HG03097 (cell line): Measurements from ENCODE around the gene C14orf132.

Experiments used
- ATAC-seq: cut with Tn5 transposase; IDR thresholded peaks from one replicate; pipeline ENCODE4 v1.9.1; 2021; ENCODE audit not compliant: unreplicated experiment, low FRiP score

C14orf132 gene

DNA sequence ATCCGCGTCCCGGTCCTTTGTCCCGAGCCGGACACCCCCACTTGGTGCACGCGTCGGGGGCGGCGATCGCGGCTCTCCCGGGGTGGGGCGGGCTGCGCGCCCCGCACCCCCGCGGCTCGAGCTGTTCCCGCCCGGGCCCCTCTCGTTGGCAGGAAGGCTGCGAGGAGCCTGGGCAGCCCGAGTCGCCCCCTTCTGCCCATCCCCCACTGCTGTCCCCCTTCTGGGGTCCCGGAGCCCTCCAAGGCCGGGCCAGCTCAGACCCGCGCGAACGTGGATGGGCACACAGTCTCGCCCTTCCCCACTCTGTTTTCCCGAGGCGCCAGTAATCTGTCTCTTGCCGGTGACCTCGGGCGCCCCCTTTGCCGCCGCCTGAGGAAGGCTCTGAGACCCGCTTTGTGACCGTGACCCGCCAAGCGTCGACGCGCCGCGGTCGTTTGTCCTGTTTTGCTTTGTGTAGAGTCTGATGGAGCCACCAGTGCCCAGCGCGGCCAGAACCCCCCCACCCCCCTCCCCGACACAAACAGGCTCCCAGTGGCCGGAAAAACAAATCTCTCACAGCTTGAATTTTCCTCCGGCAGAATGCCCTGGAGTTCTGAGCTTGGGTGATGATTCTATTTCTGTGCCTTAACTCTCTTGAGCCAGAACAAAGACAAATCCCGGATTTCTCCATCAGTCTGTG, 610 bp downstream of the C14orf132 start:
- no peak for ATAC-seq

DNA sequence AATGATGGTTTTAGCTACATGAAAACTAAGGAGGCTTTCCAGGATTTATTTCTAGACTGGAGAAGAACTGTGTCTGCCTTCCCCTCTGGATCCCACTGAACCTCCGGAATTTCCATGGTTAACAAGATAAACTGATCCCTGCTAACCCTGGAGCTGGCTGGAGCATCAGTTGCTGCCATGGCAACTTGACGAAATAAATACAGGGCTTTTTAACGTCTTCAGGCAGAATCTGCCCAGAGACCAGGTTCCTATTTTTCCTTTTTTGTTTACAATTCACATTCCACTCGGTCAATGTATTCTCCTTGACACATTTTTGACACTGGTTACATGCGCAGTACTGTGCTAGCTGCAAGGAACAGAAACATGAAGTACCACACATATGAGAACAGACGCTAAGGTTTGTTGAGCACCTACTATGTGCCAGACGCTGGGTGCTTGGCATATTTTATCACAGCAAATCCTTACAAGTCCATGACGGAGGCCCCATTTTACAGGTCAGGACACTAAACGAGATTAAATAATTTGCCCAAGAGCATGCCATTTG, 1.7 kb downstream of the C14orf132 start:
- no peak for ATAC-seq

DNA sequence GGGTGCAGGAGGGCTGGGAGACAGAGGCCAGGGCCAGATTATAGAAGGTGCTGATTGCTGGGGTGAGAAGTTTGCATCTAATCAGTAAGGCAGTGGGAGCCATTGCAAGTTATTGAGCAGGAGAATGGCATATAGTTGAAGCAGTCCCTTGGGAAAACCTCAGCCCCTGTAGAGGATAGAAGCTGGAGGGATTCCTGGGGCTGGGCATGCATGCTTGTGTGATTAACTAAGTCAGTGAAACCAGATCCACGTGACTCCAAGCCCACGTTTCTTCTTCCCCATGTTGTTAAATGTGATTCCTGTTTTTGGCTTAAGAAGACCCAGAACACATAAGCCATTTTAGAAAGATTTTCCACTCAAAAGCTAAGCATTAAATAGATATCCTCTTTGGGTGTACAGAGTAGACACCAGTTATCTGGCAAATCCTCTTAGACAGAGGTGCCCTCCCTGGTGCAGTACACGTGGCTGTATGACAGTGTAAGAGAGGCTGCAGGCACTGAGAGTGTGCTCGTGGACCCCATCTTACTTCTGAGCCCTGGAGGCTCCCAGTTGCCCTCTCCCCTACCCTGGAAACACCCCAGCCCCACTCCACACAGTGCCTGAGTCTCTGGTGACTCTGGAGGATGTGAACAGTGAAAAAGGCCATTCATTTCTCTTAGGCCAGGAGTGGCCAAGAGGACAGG, 3.2 kb downstream of the C14orf132 start:
- no peak for ATAC-seq

- ATAC-seq, result no peak
These were observed 7.5 kb downstream of the C14orf132 start for GRCh38 chr14:96046630-96047029.

GRCh38 chr14:96047101-96047500, 7.9 kb downstream of the C14orf132 start:
- ATAC-seq, result no peak

DNA sequence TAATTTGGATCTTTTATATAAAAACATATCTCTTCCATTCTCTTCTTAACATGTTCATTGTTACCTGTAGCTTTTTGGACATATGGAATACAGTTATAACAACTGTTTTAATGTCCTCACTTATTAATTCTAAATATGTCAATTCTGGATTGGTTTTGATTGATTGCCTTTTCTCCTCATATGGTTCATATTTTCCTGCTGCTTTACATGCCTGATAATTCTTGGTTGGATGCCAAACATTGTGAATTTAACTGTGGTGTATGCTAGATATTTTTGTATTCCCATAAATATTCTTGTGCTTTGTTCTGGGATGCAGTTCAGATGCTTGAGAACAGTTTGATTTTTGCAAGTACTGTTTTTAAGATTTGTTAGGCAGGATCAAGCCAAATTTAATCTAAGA, 10.8 kb downstream of the C14orf132 start:
- no peak for ATAC-seq

DNA sequence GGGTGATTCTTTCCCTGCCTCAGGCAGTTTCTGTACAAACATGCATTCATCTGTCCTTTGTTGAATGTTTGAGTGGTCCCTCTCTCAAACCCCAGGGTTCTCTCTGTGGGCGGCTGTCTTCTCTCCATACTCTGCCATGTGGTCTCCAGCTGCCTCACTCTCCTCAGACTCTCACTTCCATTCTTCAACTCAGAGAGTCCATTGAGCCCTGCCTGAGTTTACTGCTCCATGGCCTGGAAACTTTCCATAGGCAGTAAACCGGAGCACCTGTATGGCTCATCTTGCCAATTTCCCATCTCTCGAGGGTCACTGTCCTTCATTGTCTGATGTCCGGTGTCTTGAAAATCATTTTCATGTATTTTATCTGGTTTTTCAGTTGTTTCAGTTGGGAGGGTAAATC, 11.3 kb downstream of the C14orf132 start:
- ATAC-seq, result no peak

DNA sequence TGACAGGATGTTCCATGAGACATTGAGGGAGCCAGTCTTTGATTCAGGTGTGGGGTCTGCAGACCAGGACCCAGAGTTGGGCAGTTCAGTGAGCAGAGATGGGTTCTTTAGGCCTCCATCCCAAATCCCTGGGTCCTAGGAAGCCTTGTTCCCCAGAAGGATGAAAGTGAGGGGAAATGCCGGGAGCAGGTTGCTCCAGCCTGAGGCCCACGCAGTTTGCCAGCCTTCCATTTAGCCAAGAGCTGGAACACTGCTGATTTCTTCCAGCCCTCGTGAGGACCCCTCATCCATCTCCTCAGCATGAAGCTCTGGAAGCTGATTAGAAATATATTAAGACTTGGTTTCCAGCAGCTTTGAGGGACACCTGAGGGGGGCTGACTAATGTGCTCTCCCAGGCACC, 12.1 kb downstream of the C14orf132 start:
- no peak for ATAC-seq

GRCh38 chr14:96051642-96052540, 12.7 kb downstream of the C14orf132 start:
- ATAC-seq, result no peak

DNA sequence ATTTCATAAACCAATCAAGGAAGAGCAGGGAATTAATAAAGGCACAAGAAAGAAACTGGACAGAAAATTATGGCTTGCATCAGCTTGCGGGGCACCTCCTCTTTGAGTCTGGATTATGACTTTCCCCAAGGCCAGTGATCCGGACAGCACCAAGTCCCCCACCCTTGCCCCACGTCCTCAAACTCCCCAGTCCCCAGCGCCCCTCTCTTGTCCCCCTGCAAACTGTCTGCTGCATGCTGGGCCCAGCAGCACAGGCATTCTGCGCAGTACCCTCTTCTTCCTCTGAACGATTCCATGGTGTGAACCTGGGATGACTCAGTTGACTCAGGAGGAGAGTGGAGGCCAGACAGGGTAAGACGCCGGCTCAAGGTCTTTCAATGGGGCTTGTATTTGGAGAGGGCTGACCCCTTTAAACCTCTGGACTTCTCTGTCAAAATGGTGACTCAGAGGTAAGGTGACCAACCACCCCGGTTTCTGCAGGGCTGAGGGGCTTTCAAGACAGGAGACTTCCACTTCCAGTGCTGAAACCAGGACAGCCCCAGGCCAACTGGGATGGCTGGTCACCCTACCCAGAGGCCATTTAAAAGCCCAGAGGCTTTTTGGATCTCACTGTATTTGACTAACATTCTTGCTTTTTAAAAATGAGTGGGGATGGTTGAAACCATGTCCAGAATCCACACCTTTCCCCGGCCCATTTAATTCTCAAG, 13.5 kb downstream of the C14orf132 start:
- no peak for ATAC-seq

DNA sequence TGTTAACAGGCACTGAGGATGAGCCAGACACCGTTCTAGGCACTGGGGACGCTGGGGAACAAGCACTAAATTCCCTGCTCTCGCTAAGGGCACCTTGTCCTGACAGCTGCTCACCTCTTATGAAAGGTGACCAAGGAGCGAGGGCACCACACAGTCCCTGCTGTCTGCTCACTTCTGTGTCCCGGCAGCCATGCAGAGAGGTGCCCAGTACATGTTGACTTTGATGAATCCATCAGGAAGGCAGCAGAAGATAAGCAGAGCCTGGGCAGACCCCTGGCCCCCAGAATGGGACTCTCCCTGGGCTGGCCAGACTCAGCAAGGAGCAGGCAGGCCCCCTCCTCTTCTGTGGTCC, 14.1 kb downstream of the C14orf132 start:
- no peak for ATAC-seq

DNA sequence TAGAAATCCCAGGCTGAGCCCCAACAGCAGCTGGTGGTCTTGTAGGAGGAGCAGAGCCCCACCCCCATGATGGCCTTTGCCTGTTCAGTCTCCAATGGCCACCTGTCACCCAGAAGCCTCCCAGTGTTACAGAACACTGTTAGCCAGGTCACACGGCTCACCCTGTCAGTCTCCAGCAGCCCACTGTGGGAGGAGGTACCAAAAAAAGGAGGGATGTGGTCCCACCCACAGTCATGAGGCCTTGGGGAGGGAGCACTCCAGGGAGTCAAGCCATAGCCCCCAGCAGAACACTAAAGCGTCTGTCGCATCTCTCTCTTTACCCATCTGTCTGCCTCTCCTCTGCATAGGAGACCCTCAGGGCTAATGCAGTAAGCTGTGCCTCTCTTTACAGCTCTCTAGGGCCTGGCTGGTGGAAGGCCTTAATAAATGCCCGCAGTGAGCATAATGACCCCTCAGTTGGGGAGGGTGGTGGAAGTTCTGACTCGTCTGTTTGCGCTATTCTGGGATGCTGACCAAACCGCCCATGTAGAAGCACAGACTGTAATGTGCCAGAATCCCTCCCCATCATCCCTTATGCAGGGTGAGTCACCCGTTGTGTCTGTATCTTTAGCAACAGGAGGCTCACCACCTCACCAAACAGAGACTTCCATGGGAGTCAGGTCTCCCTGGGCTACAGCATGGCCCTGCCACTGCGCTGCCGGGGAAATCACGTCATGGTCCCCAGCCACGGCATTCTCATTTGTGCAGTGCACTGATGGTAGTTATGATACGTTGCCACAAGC, 14.6 kb downstream of the C14orf132 start:
- ATAC-seq, result no peak

DNA sequence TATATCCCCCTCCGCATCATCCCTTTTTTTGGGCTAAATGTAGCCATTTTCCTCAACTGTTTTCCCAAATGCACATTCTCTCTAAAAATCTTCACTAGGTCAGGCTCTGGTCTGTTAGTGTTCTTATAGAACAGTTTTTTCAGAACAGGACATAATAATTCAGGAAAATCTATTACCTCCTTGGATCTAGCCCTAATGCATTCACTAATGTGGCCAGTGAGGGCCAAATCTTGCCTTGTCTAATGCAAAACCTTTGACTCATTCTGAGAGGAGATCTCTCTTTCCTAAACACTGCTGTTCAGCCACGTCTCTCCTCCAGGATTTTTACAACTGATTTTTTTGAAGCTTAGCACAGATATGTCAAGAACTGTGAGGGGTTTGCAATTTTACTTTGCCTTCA, 15.5 kb downstream of the C14orf132 start:
- ATAC-seq, result no peak

GRCh38 chr14:96055065-96055752, 16.0 kb downstream of the C14orf132 start:
- ATAC-seq, result no peak

GRCh38 chr14:96055753-96056508, 16.8 kb downstream of the C14orf132 start:
- no peak for ATAC-seq

GRCh38 chr14:96056509-96057422, 17.6 kb downstream of the C14orf132 start:
- no peak for ATAC-seq

- no peak for ATAC-seq
These were observed 18.6 kb downstream of the C14orf132 start for GRCh38 chr14:96057738-96058137.
